ENCODE results near the gene NTF3.

Gene NTF3

DNA sequence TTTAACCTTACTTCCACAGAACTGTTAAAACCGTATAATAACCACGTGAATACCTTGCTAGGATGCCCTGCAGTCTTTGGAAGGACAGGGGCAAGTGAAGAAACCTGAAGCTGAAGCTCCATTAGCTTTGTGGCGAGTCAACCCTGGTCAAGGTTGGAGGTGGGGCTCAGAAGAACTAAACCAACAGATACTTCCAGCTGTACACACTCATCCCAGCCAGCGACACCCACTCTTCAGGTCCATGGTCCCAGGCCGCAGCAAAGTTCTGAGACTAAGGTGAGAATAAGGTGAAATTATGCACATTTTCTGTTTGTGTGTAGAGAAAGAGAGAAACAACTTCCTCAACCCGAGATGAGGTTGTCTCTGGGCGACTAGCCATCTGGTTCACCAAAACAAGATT is 77.6 kb downstream of the NTF3 start:
- in situ Hi-C loops (cut with MboI; ENCODE audit: low pct_unique_long_range_greater_than_20kb, low sequenced_read_pairs, unreplicated experiment), result no loop called here
- no peak for DNase-seq (ENCODE audit: low spot score)
- TF ChIP-seq CTCF (IDR thresholded peaks at IDR 0.05; ENCODE audit: extremely low read depth, insufficient read depth, missing control alignments), result no peak

DNA sequence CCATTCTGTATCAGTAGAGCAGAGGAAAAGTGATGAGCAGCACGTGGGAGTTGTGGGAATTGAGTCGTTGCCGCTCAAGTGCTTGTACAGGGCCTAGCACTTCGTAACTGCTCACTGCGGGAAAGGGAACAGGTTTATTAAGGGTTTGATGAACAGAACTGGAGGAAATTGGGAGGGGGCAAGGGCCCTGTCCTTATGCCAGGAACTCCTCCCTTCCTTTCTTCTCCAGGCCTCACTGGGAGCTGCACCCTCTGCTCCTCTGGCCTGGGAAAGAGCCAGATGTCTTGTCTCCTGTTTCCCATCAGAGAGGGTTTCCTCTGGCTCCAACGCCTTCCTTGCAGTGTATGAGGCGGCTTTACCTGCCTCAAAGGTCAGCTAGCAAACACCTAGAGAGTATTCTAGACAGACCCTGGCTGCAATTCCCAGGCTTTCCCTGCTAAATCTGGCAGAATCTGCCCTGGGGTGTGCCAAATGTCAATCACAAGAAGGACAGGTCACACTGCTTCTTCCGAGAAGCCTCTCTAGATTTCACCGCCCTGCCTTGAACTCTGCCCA is 78.4 kb downstream of the NTF3 start:
- TF ChIP-seq CTCF (IDR thresholded peaks at IDR 0.05; ENCODE audit: extremely low read depth, insufficient read depth, missing control alignments), result no peak
- no peak for DNase-seq (ENCODE audit: low spot score)
- in situ Hi-C loops (cut with MboI; ENCODE audit: low pct_unique_long_range_greater_than_20kb, low sequenced_read_pairs, unreplicated experiment), result no loop called here

DNA sequence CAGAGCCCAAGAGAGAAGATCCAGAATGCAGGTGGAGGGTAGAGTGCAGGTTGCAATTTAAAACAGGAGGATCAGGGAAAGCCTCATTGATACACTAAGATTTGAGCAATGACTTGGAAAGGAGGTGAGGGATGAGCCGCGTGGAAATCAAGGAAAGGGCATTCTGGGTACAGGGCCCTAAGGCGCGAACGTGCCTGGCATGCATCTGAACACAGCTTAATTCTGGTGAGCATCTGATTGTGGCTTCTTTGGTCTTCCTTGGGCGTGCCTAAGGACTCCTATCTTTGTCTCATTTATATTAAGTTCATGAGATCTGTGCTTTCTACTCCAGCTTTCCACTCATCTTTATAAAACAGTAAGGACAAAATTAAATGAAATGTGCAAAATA is 79.3 kb downstream of the NTF3 start:
- no peak for TF ChIP-seq CTCF (IDR thresholded peaks at IDR 0.05; ENCODE audit: extremely low read depth, insufficient read depth, missing control alignments)
- in situ Hi-C loops (cut with MboI; ENCODE audit: low pct_unique_long_range_greater_than_20kb, low sequenced_read_pairs, unreplicated experiment), result no loop called here
- no peak for DNase-seq (ENCODE audit: low spot score)

DNA sequence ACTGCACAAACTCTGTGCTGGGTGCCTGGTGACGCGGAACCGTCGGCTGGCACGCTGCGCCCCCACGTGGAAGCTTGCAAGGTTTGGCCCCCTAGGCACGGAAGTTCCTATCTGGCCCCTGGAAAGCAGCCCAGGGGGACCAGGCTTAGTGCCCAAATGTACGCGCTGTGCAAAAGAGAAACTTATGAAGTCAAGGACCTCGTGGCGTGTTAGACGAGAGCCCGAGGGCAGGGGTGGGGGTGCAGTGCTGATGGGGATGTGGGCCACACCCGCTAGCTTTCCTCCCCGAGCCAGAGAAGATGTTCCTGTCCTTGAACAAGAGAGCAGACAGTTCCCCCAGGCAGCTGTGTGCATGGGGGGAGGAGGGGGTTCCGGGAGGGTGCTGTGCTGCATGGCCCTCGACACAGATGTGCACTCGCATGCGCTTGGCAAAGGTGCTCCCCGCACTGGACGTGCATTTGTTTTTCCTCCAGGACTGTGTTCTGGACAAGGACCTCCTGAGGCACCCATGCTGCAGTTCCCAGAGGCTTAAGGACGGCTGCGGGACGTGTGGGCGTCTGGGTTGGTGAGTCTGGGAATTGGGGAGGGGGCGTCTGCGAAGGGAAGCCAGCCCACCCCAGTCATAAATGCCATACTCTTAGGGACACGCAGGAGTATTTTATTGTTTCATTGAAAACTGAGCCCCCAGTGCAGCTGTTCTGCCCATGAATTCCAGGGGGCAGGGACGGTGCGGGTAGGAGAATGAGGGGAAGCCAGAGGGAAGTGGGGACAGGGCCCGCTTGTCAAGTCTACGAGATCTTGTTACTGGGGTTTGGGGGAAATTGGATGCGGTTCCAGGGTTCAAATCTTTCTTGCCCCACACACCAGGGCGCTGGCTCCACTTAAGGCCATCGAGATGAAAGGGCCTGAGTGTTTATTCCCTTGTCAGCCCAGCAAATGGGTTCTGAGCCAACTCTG is 80.0 kb downstream of the NTF3 start:
- DNase-seq (ENCODE audit: low spot score), result peak; percentile 30
- TF ChIP-seq CTCF (IDR thresholded peaks at IDR 0.05; ENCODE audit: extremely low read depth, insufficient read depth, missing control alignments), result peak; percentile 57
- in situ Hi-C loops (cut with MboI; ENCODE audit: low pct_unique_long_range_greater_than_20kb, low sequenced_read_pairs, unreplicated experiment), result no loop called here

GRCh38 chr12:5512601-5512970 is 80.7 kb downstream of the NTF3 start:
- no peak for TF ChIP-seq CTCF (IDR thresholded peaks at IDR 0.05; ENCODE audit: extremely low read depth, insufficient read depth, missing control alignments)
- no peak for DNase-seq (ENCODE audit: low spot score)
- in situ Hi-C loops (cut with MboI; ENCODE audit: low pct_unique_long_range_greater_than_20kb, low sequenced_read_pairs, unreplicated experiment), result no loop called here

DNA sequence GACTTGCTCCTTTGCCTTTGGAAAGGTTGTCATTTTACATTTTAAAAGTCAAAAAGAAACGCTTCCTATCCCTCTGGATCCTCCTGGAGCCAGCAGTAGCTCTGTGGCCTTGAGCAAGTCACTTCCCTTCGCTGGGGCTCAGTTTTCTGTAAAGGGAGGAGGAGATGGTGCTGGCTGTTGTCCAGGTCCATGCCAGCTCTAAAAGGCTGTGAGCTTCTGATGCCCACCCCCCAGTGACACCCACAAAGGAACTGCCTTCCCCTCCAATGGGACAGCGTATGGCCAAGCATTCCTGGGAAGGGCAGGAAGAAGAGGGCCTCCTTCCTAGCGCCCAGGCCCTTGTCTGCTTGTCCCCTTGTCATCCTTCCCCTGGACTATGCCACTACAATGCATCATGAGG is 81.5 kb downstream of the NTF3 start:
- no peak for DNase-seq (ENCODE audit: low spot score)
- no peak for TF ChIP-seq CTCF (IDR thresholded peaks at IDR 0.05; ENCODE audit: extremely low read depth, insufficient read depth, missing control alignments)
- in situ Hi-C loops (cut with MboI; ENCODE audit: low pct_unique_long_range_greater_than_20kb, low sequenced_read_pairs, unreplicated experiment), result no loop called here
